GM12878 (cell line): ENCODE measurements around the gene OCIAD2. TPM values are rescaled to one million over a fixed set of nuclear protein-coding genes. Genes with fewer than 3 reads are reported as not detected.

Experiments
- ATAC-seq: fragments of 200-7000 bp; cut with Tn5 transposase; 3 replicates; pipeline ENCODE4 v1.9.1; 2020; ENCODE audit warnings: mild to moderate bottlenecking, moderate library complexity
- BruUV-seq: library from RNA; stranded (reverse); fragments of 400-500 nt; replicated peaks from 2 replicates; lab custom pipeline; 2021; lab: Mats Ljungman, UMichigan
- CTCF ChIA-PET: fragments of 300-600 bp; sonication (Branson Sonifier 250); formaldehyde crosslinking; extraction: SDS; loops from one replicate; lab custom pipeline; 2021; ENCODE audit warnings: inconsistent platforms; lab: Yijun Ruan, JAX
- POLR2A ChIA-PET: fragments of 350-600 bp; formaldehyde crosslinking; extraction: SDS; loops from one replicate; lab custom pipeline; 2021; ENCODE audit warnings: inconsistent platforms; lab: Charles Lee
- RAD21 ChIA-PET: fragments of 300-600 bp; sonication (Branson Sonifier 250); formaldehyde crosslinking; loops from one replicate; lab custom pipeline; 2023; ENCODE audit warnings: antibody characterized with exemption; ENCODE audit not compliant: unreplicated experiment; lab: Charles Lee
- SMC1A ChIA-PET: fragments of 300-600 bp; sonication (Branson Sonifier 250); formaldehyde crosslinking; loops from one replicate; lab custom pipeline; 2023; ENCODE audit not compliant: unreplicated experiment, uncharacterized antibody; lab: Charles Lee
- DNase-seq: peaks from one replicate; pipeline ENCODE4 v3.0.0-alpha.2; 2011; ENCODE audit warnings: low read depth, low spot score
- FAIRE-seq: peaks from 3 replicates; lab custom pipeline; 2011; peaks lifted over from hg19 to GRCh38; lab: Jason Lieb, UNC
- H2AFZ ChIP-seq: 2 replicates; pipeline ENCODE4 v1.6.0; 2011; ENCODE audit warnings: low read depth, low read length, control low read depth; ENCODE audit not compliant: control insufficient read depth
- H3K27ac ChIP-seq: 2 replicates; pipeline ENCODE4 v1.5.1; 2011; ENCODE audit warnings: control low read depth; ENCODE audit not compliant: control insufficient read depth, insufficient read depth
- H3K27me3 ChIP-seq, 2 experiments: replicated peaks in 1 of 2; 2 replicates each; pipeline versions ENCODE4 v1.6.0 to v1.6.1; 2011; ENCODE audit warnings: low read length in 1 of 2; ENCODE audit not compliant: control insufficient read depth in 2 of 2, insufficient read depth in 2 of 2
- H3K36me3 ChIP-seq, 2 experiments: 2 replicates each; pipeline ENCODE4 v1.5.1; 2011; ENCODE audit warnings: low read length in 1 of 2; ENCODE audit not compliant: control insufficient read depth in 2 of 2, insufficient read depth in 2 of 2
- H3K4me1 ChIP-seq: 2 replicates; pipeline ENCODE4 v1.6.1; 2011; ENCODE audit warnings: mild to moderate bottlenecking, low read length, moderate library complexity, mixed read lengths; ENCODE audit not compliant: control insufficient read depth, insufficient read depth
- H3K4me2 ChIP-seq: 2 replicates; pipeline ENCODE4 v1.6.0; 2011; ENCODE audit warnings: control low read depth; ENCODE audit not compliant: control insufficient read depth, insufficient read depth
- H3K4me3 ChIP-seq: fragments of 200-600 bp; sonication (generic); 2 replicates; pipeline ENCODE4 v1.5.1; 2016
- H3K79me2 ChIP-seq: 2 replicates; pipeline ENCODE4 v1.6.0; 2011; ENCODE audit warnings: low read length; ENCODE audit not compliant: control insufficient read depth, insufficient read depth
- H3K9ac ChIP-seq: 2 replicates; pipeline ENCODE4 v1.8.0; 2011; ENCODE audit warnings: low read length, control low read depth, mixed read lengths; ENCODE audit not compliant: control insufficient read depth, insufficient read depth
- H3K9me3 ChIP-seq: replicated peaks from 3 replicates; pipeline ENCODE4 v1.5.1; 2011; ENCODE audit warnings: mild to moderate bottlenecking, low read length; ENCODE audit not compliant: control insufficient read depth, insufficient read depth
- H4K20me1 ChIP-seq: 2 replicates; pipeline ENCODE4 v1.6.0; 2011; ENCODE audit not compliant: control insufficient read depth, insufficient read depth
- CEBPZ ChIP-seq: fragments of 150-350 bp; IDR thresholded peaks from 2 replicates; pipeline ENCODE4 v1.6.1; 2016; ENCODE audit warnings: low read depth, low read length
- CHD4 ChIP-seq: fragments of 200-600 bp; sonication (generic); IDR thresholded peaks from 2 replicates; pipeline ENCODE4 v1.6.1; 2016; ENCODE audit warnings: mild to moderate bottlenecking
- EGR1 ChIP-seq, 2 experiments: IDR thresholded peaks; 1 replicate in 1 of 2; 2 replicates in 1 of 2; pipeline ENCODE4 v1.6.1; 2011 to 2012; ENCODE audit warnings: low read depth in 2 of 2, low read length in 2 of 2, borderline replicate concordance in 1 of 2, mild to moderate bottlenecking in 1 of 2, moderate library complexity in 1 of 2
- IKZF1 ChIP-seq: fragments of 450-650 bp; conservative IDR thresholded peaks from 2 replicates; pipeline ENCODE4 v1.6.1; 2017; ENCODE audit warnings: antibody characterized with exemption, mild to moderate bottlenecking
- IRF5 ChIP-seq: fragments of 450-650 bp; IDR thresholded peaks from 2 replicates; pipeline ENCODE4 v1.6.1; 2017; ENCODE audit warnings: borderline replicate concordance
- JUNB ChIP-seq: IDR thresholded peaks from 2 replicates; pipeline ENCODE4 v1.6.1; 2016; ENCODE audit warnings: antibody characterized with exemption, mild to moderate bottlenecking
- KDM1A ChIP-seq: fragments of 200-600 bp; sonication (generic); IDR thresholded peaks from 2 replicates; pipeline ENCODE4 v1.6.1; 2016; ENCODE audit warnings: borderline replicate concordance
- NFIC ChIP-seq: IDR thresholded peaks from 2 replicates; pipeline ENCODE4 v1.6.1; 2012; ENCODE audit warnings: low read depth, mild to moderate bottlenecking, inconsistent platforms, low read length, moderate library complexity
- PRDM15 ChIP-seq: fragments of 450-650 bp; formaldehyde crosslinking; IDR thresholded peaks from 2 replicates; pipeline ENCODE4 v1.4.0; 2020; ENCODE audit warnings: mild to moderate bottlenecking, moderate library complexity
- RAD21 ChIP-seq: IDR thresholded peaks from 2 replicates; pipeline ENCODE4 v1.6.1; 2011; ENCODE audit warnings: mild to moderate bottlenecking, low read depth, low read length, moderate library complexity; ENCODE audit not compliant: insufficient read depth
- RAD51 ChIP-seq: fragments of 450-650 bp; IDR thresholded peaks from 2 replicates; pipeline ENCODE4 v1.6.1; 2016; ENCODE audit warnings: moderate library complexity, mild to moderate bottlenecking, inconsistent platforms
- SREBF2 ChIP-seq: IDR thresholded peaks from 2 replicates; pipeline ENCODE4 v1.6.1; 2012; ENCODE audit warnings: mild to moderate bottlenecking, low read length
- WGBS: methylation state at CpG from one replicate; pipeline ENCODE4 v1.1.6; 2016; ENCODE audit warnings: low lambda C conversion rate; ENCODE audit not compliant: insufficient replicate concordance, insufficient coverage; ENCODE audit errors: missing lambda C conversion rate; 5-methylcytosine and 5-hydroxymethylcytosine counted together
- in situ Hi-C: fragments of 300-500 bp; cut with MboI; formaldehyde crosslinking; loops from 9 replicates; pipeline ENCODE4 v1.14.3; 2018; ENCODE audit warnings: mixed read lengths
- intact Hi-C: fragments of 100-400 bp; cut with micrococcal nuclease; formaldehyde crosslinking; loops from one replicate; pipeline ENCODE4 v1.14.2; 2022; ENCODE audit not compliant: unreplicated experiment
- polyA plus RNA-seq, 11 experiments: library from polyadenylated mRNA; depleted of rRNA in 4 of 11; unstranded in 6 of 11; stranded (reverse) in 5 of 11; fragments of >200 nt; fragmentation: Nextera tagmentation in 4 of 11; fragmentation: Illumina TruSeq in 1 of 11; extraction: Ambion mirVana in 4 of 11; extraction: Trizol in 1 of 11; gene quantifications; 1 replicate in 1 of 11; 2 replicates in 10 of 11; pipeline versions ENCODE4 v1.2.1 to v1.2.3, GENCODE V29; 2011 to 2016; ENCODE audit warnings: inconsistent platforms in 2 of 11, missing spikeins in 2 of 11, low read depth in 1 of 11
- total RNA-seq, 4 experiments: library from RNA; depleted of rRNA in 3 of 4; stranded (reverse); fragments of >200 nt in 3 of 4; fragmentation: Illumina TruSeq in 1 of 4; extraction: Trizol in 1 of 4; gene quantifications; 2 replicates each; pipeline versions ENCODE4 v1.2.1 to v1.2.3, GENCODE V29; 2013 to 2021

Gene OCIAD2
- total and polyA plus RNA-seq, 10 of the 15 experiments (the other 5 are each of a cell fraction or from before 2014, with no cell fraction given) = 42.4 to 140 (median 70.0) TPM

DNA sequence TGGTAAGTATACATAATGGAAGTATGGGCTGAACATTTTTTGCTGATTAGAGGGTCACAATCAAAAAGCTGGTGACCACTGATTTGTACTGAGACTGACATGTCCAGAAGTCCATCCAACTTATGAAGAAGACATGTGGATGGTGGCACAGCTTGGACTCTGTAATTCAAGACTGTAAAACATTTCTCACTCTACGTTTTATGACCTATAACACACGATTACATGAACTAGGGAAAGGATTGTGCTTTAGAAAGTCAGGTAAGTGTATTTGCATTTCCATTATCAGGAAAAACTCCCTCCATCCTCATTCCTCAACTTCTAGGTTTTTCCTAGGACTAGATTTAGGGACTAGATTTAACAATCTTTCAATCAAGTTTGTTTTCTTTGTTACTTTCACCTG, 30.5 kb upstream of the OCIAD2 start:
- DNase-seq = no peak
- intact Hi-C loops (no loop called here), in situ Hi-C loops (no loop called here)
- ChIA-PET SMC1A (interaction anchor here (0.6 kb wide), 1 partner anchor 56 kb away, joined by 3 read pairs; no protein-coding TSS in a partner anchor), POLR2A (no interaction called here), CTCF (interaction anchor here (0.8 kb wide), 1 partner anchor 358 kb away, joined by 3 read pairs; no protein-coding TSS in a partner anchor), RAD21 (no interaction called here)
- Histone ChIP-seq H3K27ac (no peak overlapping the region), H3K9ac (no peak overlapping the region), H3K4me3 (no peak overlapping the region), H3K9me3 (no peaks in the 10 kb centered on the region; the same call in 2 of the 3 replicates), H3K4me2 (no peak overlapping the region), H3K36me3 (no peaks in the 10 kb centered on the region), H3K79me2 (no peaks in the 10 kb centered on the region), H3K4me1 (no peaks in the 10 kb centered on the region), H2AFZ (no peak overlapping the region), H3K27me3 (no peaks in the 10 kb centered on the region), H4K20me1 (no peaks in the 10 kb centered on the region)
- ATAC-seq = no peak
- no peak for FAIRE-seq
- no TSS peak for BruUV-seq
- TF ChIP-seq KDM1A = no peak
- no peak for TF ChIP-seq PRDM15
- no peak for TF ChIP-seq RAD51
- no peak for TF ChIP-seq SREBF2
- no peak for TF ChIP-seq JUNB
- TF ChIP-seq IRF5 = no peak
- no peak for TF ChIP-seq NFIC
- no peak for TF ChIP-seq IKZF1
- no peak for TF ChIP-seq CHD4
- no peak for TF ChIP-seq RAD21
- TF ChIP-seq CEBPZ = no peak
- TF ChIP-seq EGR1 (IDR thresholded peaks at IDR 0.05; ENCODE audit: borderline replicate concordance in 1 of 2, low read depth in 2 of 2, low read length in 2 of 2) = no peak
- 41% methylated on average over 2 of the region's 2 CpGs for whole genome bisulfite sequencing
